ENCODE data around the gene SCRT2.

Gene SCRT2

GRCh38 chr20:618980-619379 is 56.6 kb downstream of the SCRT2 start:
- no peak overlapping the region for H3K4me2 ChIP-seq
- TF ChIP-seq CTCF (conservative IDR thresholded peaks at IDR 0.05; ENCODE audit: low read depth, low read length): no peak
- no peak overlapping the region for H3K4me3 ChIP-seq (IDR thresholded peaks at IDR 0.05; ENCODE audit: insufficient read depth, low read depth, low read length)
- no peaks in the 10 kb centered on the region for H4K20me1 ChIP-seq (ENCODE audit: insufficient read depth)
- no peaks in the 10 kb centered on the region for H3K4me1 ChIP-seq (ENCODE audit: low read depth, poor library complexity, severe bottlenecking)
- no peaks in the 10 kb centered on the region for H3K36me3 ChIP-seq (ENCODE audit: insufficient read depth)
- H3K9ac ChIP-seq: no peak overlapping the region
- H2AFZ ChIP-seq (ENCODE audit: low read depth): no peak overlapping the region
- H3K27ac ChIP-seq: no peak overlapping the region
- no peaks in the 10 kb centered on the region for H3K27me3 ChIP-seq (ENCODE audit: insufficient read depth, low read depth)
- no peaks in the 10 kb centered on the region for H3K79me2 ChIP-seq (ENCODE audit: insufficient read depth, low read depth)

DNA sequence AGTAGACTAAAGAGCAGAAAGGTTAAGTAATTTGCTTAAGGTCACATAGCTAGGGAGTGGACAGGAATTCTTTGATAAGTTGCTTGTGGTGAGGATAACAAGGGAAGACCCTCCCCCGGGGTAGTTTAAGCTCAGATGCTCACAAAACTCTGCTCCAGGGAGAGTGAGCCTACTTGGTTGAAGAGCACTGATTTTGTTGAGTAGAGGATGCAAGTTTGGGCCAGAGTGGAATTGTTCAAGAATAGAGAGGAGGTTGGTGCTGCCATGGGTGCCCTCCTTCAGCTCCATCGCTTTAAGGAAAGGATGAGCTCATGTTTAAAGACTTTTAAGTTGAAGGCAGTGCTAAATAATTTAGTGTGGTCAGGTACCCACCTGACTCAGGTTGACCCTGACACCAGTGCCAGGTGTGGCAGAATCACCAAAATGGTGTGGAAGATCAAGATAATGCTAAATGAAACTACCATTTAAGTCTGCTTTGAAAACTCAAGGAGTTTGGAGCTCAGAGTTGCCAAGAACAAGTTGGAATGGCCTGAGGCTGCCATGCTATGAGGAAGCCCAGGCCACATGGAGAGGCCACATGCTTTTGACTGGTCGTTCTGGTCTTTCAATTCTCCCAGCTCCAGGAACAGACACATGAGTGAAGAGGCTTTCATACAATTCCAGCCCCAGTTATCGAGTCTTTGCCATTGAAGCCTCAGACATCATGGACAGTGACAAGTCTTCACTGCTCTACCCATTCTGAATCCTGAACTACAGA is 57.5 kb downstream of the SCRT2 start:
- Histone ChIP-seq H4K20me1 (ENCODE audit: insufficient read depth) (no peaks in the 10 kb centered on the region), H3K36me3 (ENCODE audit: insufficient read depth) (no peaks in the 10 kb centered on the region), H3K9ac (no peak overlapping the region), H3K79me2 (ENCODE audit: insufficient read depth, low read depth) (no peaks in the 10 kb centered on the region), H2AFZ (ENCODE audit: low read depth) (no peak overlapping the region), H3K4me1 (ENCODE audit: low read depth, poor library complexity, severe bottlenecking) (no peaks in the 10 kb centered on the region), H3K4me2 (no peak overlapping the region), H3K4me3 (IDR thresholded peaks at IDR 0.05; ENCODE audit: insufficient read depth, low read depth, low read length) (no peak overlapping the region), H3K27me3 (ENCODE audit: insufficient read depth, low read depth) (no peaks in the 10 kb centered on the region), H3K27ac (no peak overlapping the region)
- TF ChIP-seq CTCF (conservative IDR thresholded peaks at IDR 0.05; ENCODE audit: low read depth, low read length): no peak

- H2AFZ ChIP-seq (ENCODE audit: low read depth): no peak overlapping the region
- no peaks in the 10 kb centered on the region for H4K20me1 ChIP-seq (ENCODE audit: insufficient read depth)
- no peak overlapping the region for H3K4me2 ChIP-seq
- no peaks in the 10 kb centered on the region for H3K27me3 ChIP-seq (ENCODE audit: insufficient read depth, low read depth)
- H3K4me1 ChIP-seq (ENCODE audit: low read depth, poor library complexity, severe bottlenecking): no peaks in the 10 kb centered on the region
- no peak overlapping the region for H3K4me3 ChIP-seq (IDR thresholded peaks at IDR 0.05; ENCODE audit: insufficient read depth, low read depth, low read length)
- no peaks in the 10 kb centered on the region for H3K79me2 ChIP-seq (ENCODE audit: insufficient read depth, low read depth)
- H3K9ac ChIP-seq: no peak overlapping the region
- no peak overlapping the region for H3K27ac ChIP-seq
- TF ChIP-seq CTCF (conservative IDR thresholded peaks at IDR 0.05; ENCODE audit: low read depth, low read length): no peak
- no peaks in the 10 kb centered on the region for H3K36me3 ChIP-seq (ENCODE audit: insufficient read depth)
These were observed 60.1 kb downstream of the SCRT2 start for GRCh38 chr20:615514-615913.

DNA sequence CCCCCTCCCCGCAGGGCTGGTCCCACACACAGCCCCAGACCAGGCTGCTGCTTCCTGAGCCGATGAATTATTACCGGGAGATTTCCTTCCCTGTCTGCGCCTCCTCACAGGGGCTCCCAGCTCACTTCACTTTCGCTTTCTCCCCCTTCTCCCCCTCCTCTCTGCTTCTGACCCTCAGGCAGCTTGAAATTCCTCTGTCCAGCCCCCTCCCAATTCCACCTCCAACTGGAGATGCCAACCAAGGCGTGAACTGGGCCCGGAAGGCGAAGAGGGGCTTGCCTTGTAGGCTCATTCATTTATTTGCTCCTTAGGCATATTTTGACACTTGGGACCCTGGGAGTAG is 63.8 kb downstream of the SCRT2 start:
- Histone ChIP-seq H3K4me1 (ENCODE audit: low read depth, poor library complexity, severe bottlenecking) (no peaks in the 10 kb centered on the region), H3K79me2 (ENCODE audit: insufficient read depth, low read depth) (no peaks in the 10 kb centered on the region), H4K20me1 (ENCODE audit: insufficient read depth) (no peaks in the 10 kb centered on the region), H3K4me3 (IDR thresholded peaks at IDR 0.05; ENCODE audit: insufficient read depth, low read depth, low read length) (no peak overlapping the region), H3K4me2 (no peak overlapping the region), H3K27me3 (ENCODE audit: insufficient read depth, low read depth) (no peaks in the 10 kb centered on the region), H3K36me3 (ENCODE audit: insufficient read depth) (no peaks in the 10 kb centered on the region), H3K9ac (no peak overlapping the region), H2AFZ (ENCODE audit: low read depth) (no peak overlapping the region), H3K27ac (no peak overlapping the region)
- TF ChIP-seq CTCF (conservative IDR thresholded peaks at IDR 0.05; ENCODE audit: low read depth, low read length): no peak

Measured in KMS-11 (cell line).